Ovary (tissue), 9 donors: ENCODE data around the gene FGD3. TPM values are rescaled to one million over a fixed set of nuclear protein-coding genes. Genes with fewer than 3 reads are reported as not detected.
A peak's percentile ranks its signal among the peaks of the same experiment; 100 is the strongest.

ENCODE experiments used
- DNase-seq, 5 donors: peaks; one replicate each; pipeline ENCODE4 v3.0.0-alpha.2; 2019 to 2020
- H3K27ac ChIP-seq, 2 donors: fragments of 200-600 bp; one replicate each; pipeline versions ENCODE4 v1.5.1 to v1.8.0; 2019 to 2022
- H3K27me3 ChIP-seq: fragments of 200-600 bp; one replicate; pipeline ENCODE4 v1.8.0; 2022
- H3K36me3 ChIP-seq: fragments of 200-600 bp; sonication (generic); one replicate; pipeline ENCODE4 v1.5.1; 2019
- H3K4me1 ChIP-seq: one replicate; pipeline ENCODE4 v1.8.1; 2013; ENCODE audit warnings: mild to moderate bottlenecking, moderate library complexity; ENCODE audit not compliant: insufficient read depth
- H3K4me3 ChIP-seq: fragments of 200-600 bp; sonication (generic); one replicate; pipeline ENCODE4 v1.5.1; 2017
- H3K9me3 ChIP-seq, 2 donors: fragments of 200-600 bp in 1 of 2; sonication (generic) in 1 of 2; one replicate each; pipeline versions ENCODE4 v1.5.1 to v1.8.1; 2013 to 2019; ENCODE audit warnings: mild to moderate bottlenecking in 1 of 2, moderate library complexity in 1 of 2
- CTCF ChIP-seq, 3 donors: fragments of 450-650 bp in 2 of 3; fragments of 200-600 bp in 1 of 3; IDR thresholded peaks; one replicate each; pipeline versions ENCODE4 v1.5.1 to v1.8.0; 2016 to 2022; ENCODE audit warnings: antibody characterized with exemption in 3 of 3, mild to moderate bottlenecking in 1 of 3
- EP300 ChIP-seq: sonication (generic); formaldehyde crosslinking; IDR thresholded peaks from one replicate; pipeline ENCODE4 v1.6.1; 2017; ENCODE audit warnings: antibody characterized with exemption
- POLR2A ChIP-seq: fragments of 450-650 bp; IDR thresholded peaks from one replicate; pipeline ENCODE4 v1.6.1; 2017; ENCODE audit warnings: antibody characterized with exemption, mild to moderate bottlenecking, moderate library complexity
- WGBS, 3 donors: extraction: QIAGEN DNeasy Blood & Tissue Kit in 1 of 3; methylation state at CpG; one replicate each; pipeline versions ENCODE4 v1.1.5 to v1.1.7; 2013 to 2017; 5-methylcytosine and 5-hydroxymethylcytosine counted together
- intact Hi-C, 4 donors: fragments of 100-400 bp; cut with DNase I; formaldehyde crosslinking; loops; one replicate each; pipeline versions ENCODE4 v1.11.0 to v1.15.1; 2022 to 2023
- polyA plus RNA-seq, 2 donors: library from polyadenylated mRNA; stranded (reverse); fragments of 200-250 nt in 1 of 2; fragments of 350-450 nt in 1 of 2; fragmentation: Illumina TruSeq in 1 of 2; extraction: RNeasy Lipid Tissue Mini Kit (QIAGEN cat#74804) in 1 of 2; gene quantifications; one replicate each; pipeline ENCODE4 v1.2.3, GENCODE V29; 2013 to 2014
- total RNA-seq, 7 donors: library from RNA; depleted of rRNA in 2 of 7; stranded (reverse); fragments of >200 nt in 2 of 7; fragmentation: NEBNext Ultra II Directional in 3 of 7; extraction: Animal tissue kit (Norgen Biotek cat#: 25700) in 3 of 7; gene quantifications; one replicate each; pipeline versions ENCODE4 v1.1.0 to v1.2.4, GENCODE V29; 2016 to 2023
- donor health status: DM: no; HTN: no; CAD: no; lungs with moderate emphysema.
- donor health status: DM: no; HTN: no; CAD: no.
- donor health status: Bipolar disorder and iron deficiency.
- donor health status: DM: yes; HTN: yes; CAD: no.
- donor health status: DM: no; HTN: no; CAD: no.
- donor health status: DM: yes; HTN: yes; CAD: no.

Gene FGD3
- total and polyA plus RNA-seq, 9 donors, result 1.1 to 6.7 (median 2.0) TPM

DNA sequence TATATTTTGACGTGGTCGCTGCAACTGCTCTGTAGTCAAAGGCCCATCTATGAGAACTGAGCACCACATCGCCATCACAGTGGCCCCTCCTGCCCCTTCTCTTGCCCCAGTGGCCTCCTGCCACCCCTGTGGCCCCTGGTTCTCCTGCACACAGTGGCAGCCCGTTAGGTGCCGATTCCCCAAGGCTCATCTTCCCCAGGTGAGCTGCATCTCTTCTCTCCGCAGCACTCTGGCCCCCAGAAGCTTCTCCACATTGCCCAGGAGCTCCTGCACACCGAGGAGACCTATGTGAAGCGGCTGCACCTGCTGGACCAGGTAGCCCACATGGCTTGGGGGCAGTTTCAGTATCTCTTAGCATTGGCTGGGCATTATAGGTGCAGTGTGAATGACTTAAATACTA lies 55.4 kb downstream of the FGD3 start:
- H3K4me1 ChIP-seq, result peaks cover 3% of the 10 kb centered on the region
- H3K27ac ChIP-seq, result no peak overlapping the region
- TF ChIP-seq CTCF (IDR thresholded peaks at IDR 0.05), result no peak
- H3K36me3 ChIP-seq, result no peaks in the 10 kb centered on the region
- DNase-seq, result no peak
- no peaks in the 10 kb centered on the region for H3K9me3 ChIP-seq
- intact Hi-C loops, result loop anchor here in 2 of 4 donors (5.0 to 10.0 kb wide), 3 partner anchors 92 to 300 kb away; partner anchors contain the start of gene CARD19 (in 1 of the 2)
- no peaks in the 10 kb centered on the region for H3K27me3 ChIP-seq
- WGBS, 3 donors, result 88 to 91% (median 90%) methylated on average over 8 of the region's 8 CpGs
- no peak overlapping the region for H3K4me3 ChIP-seq

DNA sequence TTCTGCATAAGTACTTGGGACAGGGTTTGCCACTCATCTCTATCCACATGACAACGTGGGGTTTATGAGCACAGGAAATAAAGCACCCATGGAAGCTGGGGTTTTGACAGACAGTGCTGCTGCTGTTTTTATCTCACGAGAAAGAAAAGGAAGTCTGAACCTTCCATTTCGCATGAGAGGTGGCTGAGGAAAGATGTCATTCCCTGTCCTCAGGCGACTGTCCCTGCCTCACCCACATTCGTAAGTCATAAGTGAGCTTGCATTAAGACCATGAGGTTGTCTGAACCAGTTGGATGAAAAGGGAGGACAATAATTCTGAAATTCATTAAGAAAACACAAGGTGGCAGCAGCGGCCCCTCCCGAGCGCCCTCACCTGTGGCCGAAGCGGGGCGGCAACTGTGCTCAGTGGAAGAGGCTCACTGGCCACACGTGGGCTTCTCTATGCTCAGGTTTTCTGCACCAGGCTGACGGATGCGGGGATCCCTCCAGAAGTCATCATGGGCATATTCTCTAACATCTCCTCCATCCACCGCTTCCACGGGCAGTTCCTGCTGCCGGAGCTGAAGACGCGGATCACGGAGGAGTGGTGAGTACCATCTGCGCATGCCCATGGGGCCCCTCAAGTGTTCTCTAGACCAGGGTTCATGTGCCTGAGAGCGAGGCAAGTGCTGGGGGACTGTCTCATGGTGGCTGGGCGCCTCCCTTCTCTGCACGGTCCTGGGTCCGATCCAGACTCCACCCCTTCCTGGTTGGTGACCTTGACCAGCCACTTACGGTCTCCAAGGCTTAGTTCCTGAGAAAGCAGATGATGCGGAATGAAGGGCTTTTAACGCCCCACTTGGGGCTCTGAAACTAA lies 56.5 kb downstream of the FGD3 start:
- TF ChIP-seq EP300 (no peak), CTCF (IDR thresholded peaks at IDR 0.05) (peak; percentile 71 to 82 (median 79))
- H3K36me3 ChIP-seq, result no peaks in the 10 kb centered on the region
- intact Hi-C loops, result loop anchor here in 2 of 4 donors (5.0 to 10.0 kb wide), 3 partner anchors 91 to 299 kb away; partner anchors contain the start of gene CARD19 (in 1 of the 2)
- 7 to 18% (median 8%) methylated on average over 28 of the region's 28 CpGs for WGBS, 3 donors
- no peaks in the 10 kb centered on the region for H3K9me3 ChIP-seq
- peaks cover 3% of the 10 kb centered on the region for H3K4me1 ChIP-seq
- peak; percentile 69 to 81 (median 76) for DNase-seq
- H3K4me3 ChIP-seq, result peak overlapping the region; percentile 29
- H3K27me3 ChIP-seq, result no peaks in the 10 kb centered on the region
- peak overlapping the region in 1 of 2 donors; percentile 8 for H3K27ac ChIP-seq

DNA sequence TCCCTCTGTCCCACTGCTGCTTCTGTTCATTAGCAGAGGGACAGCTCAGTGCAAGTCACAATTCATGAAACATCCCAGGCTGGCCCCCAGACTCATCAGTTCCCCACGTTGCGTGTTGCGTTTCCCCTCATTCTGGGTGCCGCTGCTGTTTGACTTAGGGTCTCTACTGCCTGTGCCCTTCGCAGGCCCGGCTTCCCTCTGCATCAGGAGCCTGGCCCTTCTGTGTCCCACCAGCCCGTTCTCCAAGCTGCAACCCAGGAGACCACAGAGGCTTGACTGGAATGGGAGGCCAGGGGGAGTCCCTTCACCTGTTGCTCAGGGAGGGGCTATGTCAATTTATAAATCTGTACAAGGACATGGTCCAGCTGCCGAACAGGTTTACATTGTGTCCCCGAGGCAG lies 57.2 kb downstream of the FGD3 start:
- intact Hi-C loops, result loop anchor here in 2 of 4 donors (5.0 to 10.0 kb wide), 3 partner anchors 90 to 298 kb away; partner anchors contain the start of gene CARD19 (in 1 of the 2)
- Histone ChIP-seq H3K4me1 (peaks cover 3% of the 10 kb centered on the region), H3K4me3 (no peak overlapping the region), H3K27me3 (no peaks in the 10 kb centered on the region), H3K9me3 (no peaks in the 10 kb centered on the region), H3K36me3 (no peaks in the 10 kb centered on the region), H3K27ac (peak overlapping the region in 1 of 2 donors; percentile 8)
- no peak for DNase-seq
- 85 to 93% (median 89%) methylated on average over 9 of the region's 9 CpGs for WGBS, 3 donors
- TF ChIP-seq EP300 (no peak), POLR2A (no peak), CTCF (IDR thresholded peaks at IDR 0.05) (no peak)

- TF ChIP-seq POLR2A (no peak), EP300 (no peak), CTCF (IDR thresholded peaks at IDR 0.05) (no peak)
- intact Hi-C loops, result loop anchor here in 1 of 4 donors (10.0 kb wide), 1 partner anchor 89 kb away; the partner anchor contains the start of gene CARD19
Measured at GRCh38 chr9:93005876-93006275, 58.6 kb downstream of the FGD3 start.

More at GRCh38 chr9:93005876-93006275, 58.6 kb downstream of the FGD3 start:
- H3K27me3 ChIP-seq, result no peaks in the 10 kb centered on the region
- DNase-seq, result no peak
- H3K4me1 ChIP-seq, result peaks cover 3% of the 10 kb centered on the region
- no peaks in the 10 kb centered on the region for H3K36me3 ChIP-seq
- H3K27ac ChIP-seq, result no peak overlapping the region
- WGBS, 3 donors, result 90 to 93% (median 93%) methylated on average over 12 of the region's 12 CpGs
- H3K9me3 ChIP-seq, result no peaks in the 10 kb centered on the region
- H3K4me3 ChIP-seq, result no peak overlapping the region
